ENCODE measurements around the gene PEX14. TPM values are rescaled to one million over a fixed set of nuclear protein-coding genes. Genes with fewer than 3 reads are reported as not detected.

The PEX14 gene
- total RNA-seq, 2 experiments from 2014 or later = 19.6 to 19.9 TPM

- POLR2A ChIA-PET = no interaction called here
- CTCF ChIA-PET = no interaction called here
Measured at GRCh38 chr1:10559386-10559785, 84.6 kb downstream of the PEX14 start.

GRCh38 chr1:10561497-10561896 is 86.7 kb downstream of the PEX14 start:
- CTCF ChIA-PET = interaction anchor here (1.4 kb wide), 1 partner anchor 53 kb away, joined by 5 read pairs; no protein-coding TSS in a partner anchor
- POLR2A ChIA-PET = no interaction called here

- ChIA-PET CTCF (interaction anchor here (1.4 kb wide), 1 partner anchor 54 kb away, joined by 5 read pairs; no protein-coding TSS in a partner anchor), POLR2A (interaction anchor here (0.7 kb wide), 1 partner anchor 176 kb away, joined by 4 read pairs; no protein-coding TSS in a partner anchor)
Measured at GRCh38 chr1:10561955-10562354, 87.2 kb downstream of the PEX14 start.

- CTCF ChIA-PET = interaction anchor here (1.1 kb wide), 1 partner anchor 70 kb away, joined by 3 read pairs; no protein-coding TSS in a partner anchor
- POLR2A ChIA-PET = no interaction called here
Measured at GRCh38 chr1:10564063-10564462, 89.3 kb downstream of the PEX14 start.

- ChIA-PET CTCF (no interaction called here), POLR2A (no interaction called here)
Measured at GRCh38 chr1:10569531-10569930, 94.8 kb downstream of the PEX14 start.

GRCh38 chr1:10575616-10576015 is 100.9 kb downstream of the PEX14 start:
- CTCF ChIA-PET = no interaction called here
- POLR2A ChIA-PET = no interaction called here

- POLR2A ChIA-PET = no interaction called here
- CTCF ChIA-PET = no interaction called here
Measured at GRCh38 chr1:10578070-10578469, 103.3 kb downstream of the PEX14 start.

GRCh38 chr1:10583641-10584040 is 108.9 kb downstream of the PEX14 start:
- CTCF ChIA-PET = interaction anchor here (0.6 to 0.7 kb wide), 2 partner anchors 90 to 1161 kb away, joined by 3 read pairs; no protein-coding TSS in a partner anchor
- POLR2A ChIA-PET = no interaction called here

- ChIA-PET POLR2A (no interaction called here), CTCF (no interaction called here)
Measured at GRCh38 chr1:10585242-10585641, 110.5 kb downstream of the PEX14 start.

GRCh38 chr1:10586125-10586524 is 111.4 kb downstream of the PEX14 start:
- ChIA-PET CTCF (interaction anchor here (0.6 kb wide), 1 partner anchor 1127 kb away, joined by 3 read pairs; no protein-coding TSS in a partner anchor), POLR2A (interaction anchor here (0.8 kb wide), 1 partner anchor 91 kb away, joined by 4 read pairs; no protein-coding TSS in a partner anchor)

GRCh38 chr1:10588640-10589039 is 113.9 kb downstream of the PEX14 start:
- ChIA-PET POLR2A (no interaction called here), CTCF (interaction anchor here (1.5 kb wide), 1 partner anchor 76 kb away, joined by 4 read pairs; no protein-coding TSS in a partner anchor)

GRCh38 chr1:10589074-10589473 is 114.3 kb downstream of the PEX14 start:
- CTCF ChIA-PET = no interaction called here
- POLR2A ChIA-PET = no interaction called here

- ChIA-PET POLR2A (interaction anchor here (0.5 kb wide), 1 partner anchor 139 kb away, joined by 11 read pairs; no protein-coding TSS in a partner anchor), CTCF (no interaction called here)
Measured at GRCh38 chr1:10591010-10591409, 116.3 kb downstream of the PEX14 start.

- ChIA-PET CTCF (no interaction called here), POLR2A (no interaction called here)
Measured at GRCh38 chr1:10592373-10592772, 117.6 kb downstream of the PEX14 start.

- POLR2A ChIA-PET = no interaction called here
- CTCF ChIA-PET = no interaction called here
Measured at GRCh38 chr1:10593750-10594149, 119.0 kb downstream of the PEX14 start.

- ChIA-PET POLR2A (no interaction called here), CTCF (no interaction called here)
Measured at GRCh38 chr1:10594595-10595223, 120.0 kb downstream of the PEX14 start.

- ChIA-PET CTCF (no interaction called here), POLR2A (no interaction called here)
Measured at GRCh38 chr1:10596780-10597179, 122.0 kb downstream of the PEX14 start.

- POLR2A ChIA-PET = no interaction called here
- CTCF ChIA-PET = no interaction called here
Measured at GRCh38 chr1:10597492-10598388, 123.0 kb downstream of the PEX14 start.

- ChIA-PET CTCF (no interaction called here), POLR2A (no interaction called here)
Measured at GRCh38 chr1:10598389-10598702, 123.6 kb downstream of the PEX14 start.

GRCh38 chr1:10599194-10599861 is 124.6 kb downstream of the PEX14 start:
- CTCF ChIA-PET = no interaction called here

More at GRCh38 chr1:10599194-10599861, 124.6 kb downstream of the PEX14 start:
- POLR2A ChIA-PET = no interaction called here

Data from activated CD8-positive, alpha-beta memory T cell treated with anti-CD3 and anti-CD28 coated beads for 36 hours (primary cell).